HEK293T (cell line): ENCODE results near the gene TMEM233.

Experiments used
- CTCF ChIA-PET: fragments of 350-600 bp; formaldehyde crosslinking; extraction: SDS; loops from one replicate; lab custom pipeline; 2021; ENCODE audit warnings: antibody characterized with exemption, inconsistent platforms; lab: Yijun Ruan, JAX
- POLR2A ChIA-PET: fragments of 350-600 bp; formaldehyde crosslinking; extraction: SDS; loops from one replicate; lab custom pipeline; 2020; ENCODE audit warnings: antibody characterized with exemption, inconsistent platforms; lab: Yijun Ruan, JAX
- DNase-seq: peaks from one replicate; pipeline ENCODE4 v3.0.0; 2012; ENCODE audit warnings: mixed read lengths; ENCODE audit errors: extremely low spot score
- ARNT ChIP-seq: fragments of 450-650 bp; IDR thresholded peaks from 2 replicates; pipeline ENCODE4 v1.6.1; 2017; ENCODE audit warnings: mild to moderate bottlenecking
- BHLHE40 ChIP-seq: fragments of 450-650 bp; IDR thresholded peaks from 2 replicates; pipeline ENCODE4 v1.6.1; 2016; ENCODE audit warnings: mild to moderate bottlenecking, moderate library complexity, borderline replicate concordance
- CTBP1 ChIP-seq: fragments of 450-650 bp; IDR thresholded peaks from 2 replicates; pipeline ENCODE4 v1.6.1; 2016; ENCODE audit warnings: borderline replicate concordance
- ELF4 ChIP-seq: fragments of 450-650 bp; IDR thresholded peaks from 2 replicates; pipeline ENCODE4 v1.6.1; 2017; ENCODE audit warnings: antibody characterized with exemption
- FOXA1 ChIP-seq: fragments of 450-650 bp; IDR thresholded peaks from 2 replicates; pipeline ENCODE4 v1.6.1; 2016; ENCODE audit warnings: mild to moderate bottlenecking
- FOXK2 ChIP-seq: fragments of 450-650 bp; IDR thresholded peaks from 2 replicates; pipeline ENCODE4 v1.6.1; 2016; ENCODE audit warnings: mild to moderate bottlenecking
- FOXM1 ChIP-seq: fragments of 450-650 bp; IDR thresholded peaks from 2 replicates; pipeline ENCODE4 v1.6.1; 2017; ENCODE audit warnings: mild to moderate bottlenecking, borderline replicate concordance
- HDGF ChIP-seq: fragments of 450-650 bp; IDR thresholded peaks from 2 replicates; pipeline ENCODE4 v1.6.1; 2017; ENCODE audit warnings: antibody characterized with exemption, borderline replicate concordance
- L3MBTL2 ChIP-seq: fragments of 450-650 bp; conservative IDR thresholded peaks from 2 replicates; pipeline ENCODE4 v1.6.1; 2016; ENCODE audit warnings: mild to moderate bottlenecking
- LEF1 ChIP-seq: fragments of 450-650 bp; IDR thresholded peaks from 2 replicates; pipeline ENCODE4 v1.6.1; 2017; ENCODE audit warnings: mild to moderate bottlenecking, borderline replicate concordance
- NFRKB ChIP-seq: fragments of 450-650 bp; IDR thresholded peaks from 2 replicates; pipeline ENCODE4 v1.6.1; 2016; ENCODE audit warnings: mild to moderate bottlenecking, moderate library complexity
- SP1 ChIP-seq: fragments of 450-650 bp; IDR thresholded peaks from 2 replicates; pipeline ENCODE4 v1.6.1; 2017
- SUZ12 ChIP-seq: fragments of 450-650 bp; IDR thresholded peaks from 2 replicates; pipeline ENCODE4 v1.6.1; 2016; ENCODE audit warnings: mild to moderate bottlenecking
- TARDBP ChIP-seq: fragments of 450-650 bp; IDR thresholded peaks from 2 replicates; pipeline ENCODE4 v1.6.1; 2016
- ZNF384 ChIP-seq: fragments of 450-650 bp; IDR thresholded peaks from 2 replicates; pipeline ENCODE4 v1.6.1; 2016
- TF ChIP-seq, protein P1 (sequence below): fragments of 450-650 bp; IDR thresholded peaks from 2 replicates; pipeline ENCODE4 v1.6.1; 2016

TMEM233 gene

DNA sequence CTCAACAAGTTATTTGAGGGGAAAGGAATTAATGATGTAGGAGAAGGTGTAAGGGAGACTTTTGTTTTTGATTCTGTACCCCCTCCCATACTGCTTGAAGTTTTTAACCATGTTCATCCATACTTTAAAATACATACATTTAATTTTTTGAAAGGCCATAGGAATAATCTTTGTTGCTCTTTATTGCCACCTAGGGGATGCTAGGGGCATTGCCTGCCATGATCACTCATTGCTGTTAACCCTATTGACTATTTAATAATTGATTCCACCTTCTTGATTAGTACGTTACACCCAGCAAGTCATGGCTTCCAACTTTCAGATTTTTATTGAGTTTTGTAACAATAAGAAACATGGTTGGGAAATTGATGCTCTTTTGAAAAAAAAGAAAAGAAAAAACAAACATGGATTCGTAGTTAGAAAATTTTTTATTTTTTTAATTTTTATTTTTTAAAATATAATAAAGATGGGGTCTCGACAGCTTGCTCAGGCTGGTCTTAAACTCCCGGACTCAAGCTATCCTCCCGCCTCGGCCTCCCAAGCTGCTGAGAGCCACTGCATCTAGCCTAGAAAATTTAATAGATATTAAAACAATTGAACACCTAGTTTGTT, 65.8 kb downstream of the TMEM233 start:
- TF ChIP-seq SP1 (no peak), FOXA1 (no peak), L3MBTL2 (no peak), SUZ12 (no peak), CTBP1 (no peak), FOXM1 (no peak), LEF1 (no peak), ZNF384 (no peak), BHLHE40 (no peak), NFRKB (no peak), HDGF (no peak), ELF4 (no peak), FOXK2 (no peak), ARNT (no peak)
- TF ChIP-seq, protein P1, sequence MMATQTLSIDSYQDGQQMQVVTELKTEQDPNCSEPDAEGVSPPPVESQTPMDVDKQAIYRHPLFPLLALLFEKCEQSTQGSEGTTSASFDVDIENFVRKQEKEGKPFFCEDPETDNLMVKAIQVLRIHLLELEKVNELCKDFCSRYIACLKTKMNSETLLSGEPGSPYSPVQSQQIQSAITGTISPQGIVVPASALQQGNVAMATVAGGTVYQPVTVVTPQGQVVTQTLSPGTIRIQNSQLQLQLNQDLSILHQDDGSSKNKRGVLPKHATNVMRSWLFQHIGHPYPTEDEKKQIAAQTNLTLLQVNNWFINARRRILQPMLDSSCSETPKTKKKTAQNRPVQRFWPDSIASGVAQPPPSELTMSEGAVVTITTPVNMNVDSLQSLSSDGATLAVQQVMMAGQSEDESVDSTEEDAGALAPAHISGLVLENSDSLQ: no peak
- peak; percentile 39 for DNase-seq
- CTCF ChIA-PET: no interaction called here
- POLR2A ChIA-PET: no interaction called here

DNA sequence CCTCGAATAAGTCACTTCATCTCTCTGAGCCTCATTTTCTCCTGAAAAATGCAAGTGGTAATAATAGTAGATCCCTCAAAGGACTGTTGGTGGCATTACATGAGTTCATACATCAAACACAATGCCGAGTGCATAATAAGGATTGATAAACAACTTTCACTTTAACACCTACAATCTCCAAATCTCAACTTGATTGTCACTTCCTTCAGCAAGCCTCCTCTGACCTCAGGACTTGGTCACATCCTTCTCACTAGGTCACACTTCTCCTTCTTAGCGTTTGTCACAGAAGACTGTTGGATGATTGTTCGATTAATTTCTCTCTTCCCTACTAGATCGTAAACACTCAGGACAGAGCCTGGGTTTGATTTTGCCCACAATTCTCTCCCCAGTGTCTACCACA, 66.5 kb downstream of the TMEM233 start:
- no peak for DNase-seq
- POLR2A ChIA-PET: no interaction called here
- no peak for TF ChIP-seq FOXA1
- no peak for TF ChIP-seq ZNF384
- TF ChIP-seq HDGF: no peak
- no peak for TF ChIP-seq TARDBP
- no peak for TF ChIP-seq ELF4
- TF ChIP-seq FOXK2: no peak
- no peak for TF ChIP-seq SP1
- TF ChIP-seq CTBP1: no peak
- TF ChIP-seq ARNT: no peak
- no peak for TF ChIP-seq BHLHE40
- TF ChIP-seq L3MBTL2: no peak
- TF ChIP-seq LEF1: no peak
- no peak for TF ChIP-seq FOXM1
- TF ChIP-seq SUZ12: no peak
- no peak for TF ChIP-seq NFRKB
- TF ChIP-seq, protein P1: no peak
- CTCF ChIA-PET: no interaction called here

DNA sequence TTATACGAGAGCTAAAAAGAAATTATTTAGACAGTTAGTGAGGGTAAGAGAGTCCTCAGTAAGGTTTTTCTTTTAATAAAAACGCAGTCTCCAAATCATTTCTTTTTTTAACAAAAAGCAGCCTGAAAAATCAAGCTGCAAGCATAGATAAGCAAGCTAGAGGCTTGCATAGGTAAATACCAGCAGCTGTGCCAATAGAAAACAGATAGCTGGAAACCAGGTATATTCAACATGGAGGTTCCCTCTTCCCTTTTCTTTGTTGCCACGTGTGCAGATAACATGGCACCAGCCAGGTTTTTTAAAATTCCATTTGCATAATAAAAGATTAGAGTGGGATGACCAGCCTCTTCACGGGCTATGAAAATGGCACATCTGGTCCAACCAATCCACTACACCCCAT, 68.3 kb downstream of the TMEM233 start:
- no peak for DNase-seq
- TF ChIP-seq ZNF384 (no peak), FOXM1 (no peak), ELF4 (no peak), L3MBTL2 (no peak), LEF1 (no peak), TARDBP (no peak), HDGF (no peak), BHLHE40 (no peak), NFRKB (no peak), SP1 (no peak), CTBP1 (no peak), FOXA1 (no peak), ARNT (no peak), SUZ12 (no peak), FOXK2 (no peak)
- TF ChIP-seq, protein P1: no peak
- CTCF ChIA-PET: no interaction called here
- POLR2A ChIA-PET: no interaction called here

DNA sequence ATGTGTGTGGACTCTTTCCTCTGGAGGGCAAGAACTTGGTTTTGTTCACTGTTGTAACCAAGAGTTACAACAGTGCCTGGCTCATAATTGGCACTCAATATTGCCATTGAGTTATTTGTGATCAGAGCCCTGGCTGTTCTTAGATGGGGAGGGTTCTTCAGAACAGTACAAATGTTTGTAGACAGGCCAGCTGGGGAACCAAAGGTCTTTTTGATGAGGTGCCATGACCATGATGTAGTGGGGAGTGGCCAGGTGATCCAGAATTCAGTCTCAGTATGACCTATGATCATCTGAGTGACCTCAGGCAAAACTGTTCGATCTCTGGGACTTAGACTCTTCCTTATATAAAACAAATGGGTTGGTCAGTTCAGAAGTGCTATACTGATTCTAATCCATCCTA, 71.1 kb downstream of the TMEM233 start:
- ChIA-PET CTCF (no interaction called here), POLR2A (no interaction called here)
- no peak for TF ChIP-seq FOXM1
- TF ChIP-seq, protein P1: no peak
- TF ChIP-seq ZNF384: no peak
- no peak for TF ChIP-seq CTBP1
- no peak for TF ChIP-seq LEF1
- TF ChIP-seq ARNT: no peak
- no peak for TF ChIP-seq SP1
- no peak for DNase-seq

DNA sequence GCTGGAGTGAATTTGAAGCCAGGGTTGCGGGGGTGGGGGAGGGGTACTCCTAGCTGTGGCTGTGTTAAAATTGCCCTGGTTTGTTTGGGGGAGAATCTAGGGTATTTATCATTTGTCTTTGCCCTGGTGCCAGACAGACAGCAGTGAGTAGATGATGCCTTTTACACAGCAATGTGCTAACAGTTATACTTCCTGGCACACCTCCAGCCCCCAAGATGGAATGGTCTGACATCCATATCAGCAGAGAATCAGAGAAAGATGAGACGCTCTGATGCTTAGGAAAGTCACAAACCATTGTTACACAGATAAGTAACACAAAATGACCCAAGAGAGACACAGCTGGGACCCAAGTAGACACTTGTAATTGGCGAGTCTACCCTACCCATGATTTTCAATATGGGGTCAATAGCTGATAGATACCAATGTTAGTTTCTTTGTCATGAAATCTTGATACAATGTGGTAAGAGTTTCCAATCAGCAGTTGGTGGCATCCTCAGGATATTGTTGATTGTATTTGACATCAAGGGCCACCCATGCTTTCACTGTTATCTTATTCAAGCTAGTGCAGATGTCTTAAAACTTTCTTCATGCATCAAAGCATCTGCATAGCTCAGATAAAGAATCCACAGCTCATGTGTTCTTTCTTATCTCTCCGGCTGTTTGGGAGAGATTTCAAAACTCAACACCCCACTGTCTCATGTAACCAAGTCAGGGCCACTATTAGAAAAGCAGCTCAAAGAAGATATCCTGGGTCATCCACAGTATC, 71.8 kb downstream of the TMEM233 start:
- TF ChIP-seq FOXK2: no peak
- TF ChIP-seq LEF1: no peak
- TF ChIP-seq ELF4: no peak
- no peak for TF ChIP-seq TARDBP
- CTCF ChIA-PET: interaction anchor here (0.5 kb wide), 1 partner anchor 503 kb away, joined by 3 read pairs; no protein-coding TSS in a partner anchor

More for the DNA sequence above, 71.8 kb downstream of the TMEM233 start:
- POLR2A ChIA-PET: no interaction called here
- DNase-seq: no peak
